ENCODE data around the gene ARHGEF3. TPM values are rescaled to one million over a fixed set of nuclear protein-coding genes. Genes with fewer than 3 reads are reported as not detected.
"Not testable (repeated sequence)": the region's sequence is repeated elsewhere in the genome, so short reads cannot be mapped to it uniquely, and the experiment has no call there.

The ARHGEF3 gene
- polyA plus RNA-seq, 4 donors: 79.1 to 94.4 (median 89.7) TPM

DNA sequence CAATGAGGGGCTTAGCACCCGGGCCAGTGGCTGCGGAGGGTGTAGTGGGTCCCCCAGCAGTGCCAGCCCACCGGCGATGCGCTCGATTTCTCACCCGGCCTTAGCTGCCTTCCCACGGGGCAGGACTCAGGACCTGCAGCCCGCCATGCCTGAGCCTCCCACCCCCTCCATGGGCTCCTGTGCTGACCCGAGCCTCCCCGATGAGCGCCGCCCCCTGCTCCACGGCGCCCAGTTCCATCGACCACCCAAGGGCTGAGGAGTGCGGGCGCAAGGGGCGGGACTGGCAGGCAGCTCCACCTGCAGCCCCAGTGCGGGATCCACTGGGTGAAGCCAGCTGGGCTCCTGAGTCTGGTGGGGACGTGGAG, 109.8 kb downstream of the ARHGEF3 start:
- DNase-seq (ENCODE audit: low read depth in 4 of 4, low spot score in 3 of 4): not testable (repeated sequence)

- DNase-seq (ENCODE audit: low read depth in 4 of 4, low spot score in 3 of 4): no peak
These were observed 110.4 kb downstream of the ARHGEF3 start for GRCh38 chr3:56691165-56692000.

DNA sequence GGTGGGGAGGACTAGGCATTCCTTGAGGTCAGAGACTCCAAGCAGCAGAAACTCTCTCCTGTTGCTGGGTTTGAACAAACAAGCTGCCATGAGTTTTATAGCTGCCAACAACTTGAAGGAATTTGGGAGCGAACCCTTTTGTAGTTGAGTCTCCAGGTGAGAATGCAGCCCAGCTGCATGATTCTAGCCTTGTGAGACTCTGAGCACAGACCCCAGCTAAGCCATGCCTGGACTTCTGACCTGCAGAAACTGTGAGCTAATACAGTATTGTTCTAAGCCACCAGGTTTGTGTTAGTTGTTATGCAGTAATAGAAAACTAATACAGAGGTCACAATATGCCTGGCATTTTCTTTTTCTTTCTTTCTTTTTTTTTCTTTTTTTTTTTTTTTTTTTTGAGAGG, 112.4 kb downstream of the ARHGEF3 start:
- DNase-seq (ENCODE audit: low read depth in 4 of 4, low spot score in 3 of 4): no peak

- DNase-seq (ENCODE audit: low read depth in 4 of 4, low spot score in 3 of 4): no peak
These were observed 113.6 kb downstream of the ARHGEF3 start for GRCh38 chr3:56688191-56688590.

DNA sequence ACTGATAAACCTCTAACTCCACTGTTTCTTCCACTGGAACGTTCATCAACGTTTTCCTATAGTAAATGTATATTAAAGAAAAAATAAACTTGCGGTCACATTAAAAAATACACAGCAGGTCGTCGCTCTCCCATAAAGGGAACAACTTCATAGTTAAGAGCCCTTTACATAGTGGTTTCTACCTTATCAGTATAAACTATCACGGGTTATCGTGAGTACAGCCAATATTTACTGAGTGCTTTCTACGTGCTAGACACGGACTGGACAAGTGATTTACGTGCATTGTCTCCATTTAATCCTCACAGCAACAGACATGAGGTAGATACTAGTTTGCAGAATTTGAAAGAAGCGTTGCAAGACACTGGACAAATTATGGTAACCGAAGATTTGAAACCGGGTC, 117.7 kb downstream of the ARHGEF3 start:
- DNase-seq (ENCODE audit: low read depth in 4 of 4, low spot score in 3 of 4): no peak

- DNase-seq (ENCODE audit: low read depth in 4 of 4, low spot score in 3 of 4): peak; percentile 59 to 78 (median 68)
These were observed 118.5 kb downstream of the ARHGEF3 start, which contains the start of gene TASOR for GRCh38 chr3:56683122-56683817. TSS of gene TASOR (minus strand) at chr3:56683265. CDS start at chr3:56683006, 259 bp downstream.

- DNase-seq (ENCODE audit: low read depth in 4 of 4, low spot score in 3 of 4): peak; percentile 40 to 75 (median 56)
These were observed 119.2 kb downstream of the ARHGEF3 start for GRCh38 chr3:56682462-56683121.

- peak in 1 of 4 donors; percentile 56 for DNase-seq (ENCODE audit: low read depth in 4 of 4, low spot score in 3 of 4)
These were observed 119.7 kb downstream of the ARHGEF3 start for GRCh38 chr3:56681984-56682461.

DNA sequence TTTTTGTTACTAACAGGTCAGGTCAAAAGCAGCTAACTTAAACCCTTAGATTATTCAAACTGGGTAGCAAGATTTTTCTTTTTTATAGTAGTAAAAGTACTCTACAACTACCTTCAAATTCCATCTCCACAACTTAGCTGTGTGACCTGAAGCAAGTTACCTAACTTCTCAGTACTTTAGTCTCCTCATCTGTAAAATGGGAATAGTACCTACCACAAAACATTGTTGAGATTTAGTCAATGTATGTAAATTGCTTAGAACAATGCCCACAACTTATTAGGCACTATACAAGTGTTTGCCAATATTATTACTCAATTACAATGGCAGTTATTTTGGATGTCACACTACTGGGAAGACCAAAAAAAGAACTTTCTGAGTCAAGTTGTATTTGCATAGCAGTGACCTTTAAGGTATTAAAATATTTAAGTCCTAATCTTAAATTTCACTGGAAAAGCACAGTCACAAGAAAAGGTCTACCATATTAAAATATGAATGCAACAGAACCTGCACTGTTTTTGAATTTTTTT, 121.6 kb downstream of the ARHGEF3 start:
- no peak for DNase-seq (ENCODE audit: low read depth in 4 of 4, low spot score in 3 of 4)

Other genes starting within 250 kb of the ARHGEF3 start
- 10 to 100 TPM; 24.2 to 34.3 (median 30.5) TPM for gene CCDC66, start 244.8 kb downstream of the ARHGEF3 start, polyA plus RNA-seq (ENCODE audit: insufficient read length in 4 of 4)
- 10 to 100 TPM; 64.3 to 88.1 (median 79.1) TPM for gene TASOR, start 118.7 kb downstream of the ARHGEF3 start, polyA plus RNA-seq (ENCODE audit: insufficient read length in 4 of 4)

All from right renal pelvis (tissue), 4 donors.